Measurements from ENCODE around the gene GPC3.
"Not testable (repeated sequence)": the region's sequence is repeated elsewhere in the genome, so short reads cannot be mapped to it uniquely, and the experiment has no call there.

Gene GPC3

GRCh38 chrX:133747196-133747595 is 238.2 kb downstream of the GPC3 start:
- no peak for DNase-seq

DNA sequence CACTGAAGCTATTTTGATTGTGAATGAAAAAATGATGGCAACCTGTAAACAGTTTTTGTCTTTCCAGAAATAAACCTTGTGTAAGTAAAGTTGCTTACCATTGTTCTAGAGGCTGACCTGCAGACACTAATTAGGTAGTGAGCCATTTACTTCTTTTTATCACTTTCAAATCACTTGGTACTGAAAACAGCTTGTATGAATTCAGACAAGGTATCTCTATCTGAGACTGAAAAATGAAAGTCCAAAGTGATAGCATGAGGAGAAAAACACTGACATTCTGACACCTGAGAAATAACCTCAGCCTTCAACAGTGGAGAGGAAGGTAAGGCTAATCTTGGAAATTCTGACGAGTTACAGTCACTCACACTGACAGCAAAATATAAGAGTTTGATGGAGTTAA is 238.8 kb downstream of the GPC3 start:
- DNase-seq = no peak

DNA sequence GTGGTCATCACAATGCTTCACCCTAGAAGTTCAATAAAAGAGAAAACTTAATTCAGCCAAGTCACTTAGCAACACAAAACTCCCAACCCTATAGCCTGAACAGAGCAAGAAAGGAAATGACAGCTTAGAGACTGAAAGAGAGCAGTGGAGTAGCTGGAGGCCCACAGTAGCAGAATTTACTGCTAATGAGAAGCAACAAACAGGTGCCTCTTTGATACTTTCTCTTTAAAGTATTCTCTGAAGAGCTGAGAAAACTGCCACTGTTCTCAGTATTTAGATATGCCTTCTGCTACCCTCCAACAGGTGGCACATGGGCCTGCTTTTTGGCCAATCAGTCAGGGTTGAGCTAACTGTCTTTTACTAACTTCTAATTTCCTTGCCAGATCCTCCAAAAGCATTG is 240.0 kb downstream of the GPC3 start:
- DNase-seq = no peak

- DNase-seq = no peak
Measured at GRCh38 chrX:133742602-133743305, 242.6 kb downstream of the GPC3 start.

DNA sequence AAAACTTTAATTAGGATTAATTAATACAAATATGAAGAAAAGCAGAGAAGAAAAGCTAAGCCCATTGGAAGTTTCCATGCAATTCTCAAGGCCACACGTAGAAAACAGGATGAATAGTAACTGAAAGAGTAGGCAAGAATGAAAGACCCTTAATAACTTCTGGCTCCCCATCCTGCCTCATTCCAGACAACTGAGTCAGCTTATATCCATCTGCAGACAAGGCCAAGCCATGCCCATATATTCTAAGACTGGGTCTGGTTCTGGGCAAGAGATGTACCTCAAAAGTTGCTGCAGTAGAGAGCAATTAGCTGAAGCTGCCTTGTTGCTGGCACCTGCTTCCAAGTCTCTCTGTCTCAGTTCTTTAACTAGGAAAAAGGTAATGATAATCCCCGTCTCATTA is 244.1 kb downstream of the GPC3 start:
- no peak for DNase-seq

DNA sequence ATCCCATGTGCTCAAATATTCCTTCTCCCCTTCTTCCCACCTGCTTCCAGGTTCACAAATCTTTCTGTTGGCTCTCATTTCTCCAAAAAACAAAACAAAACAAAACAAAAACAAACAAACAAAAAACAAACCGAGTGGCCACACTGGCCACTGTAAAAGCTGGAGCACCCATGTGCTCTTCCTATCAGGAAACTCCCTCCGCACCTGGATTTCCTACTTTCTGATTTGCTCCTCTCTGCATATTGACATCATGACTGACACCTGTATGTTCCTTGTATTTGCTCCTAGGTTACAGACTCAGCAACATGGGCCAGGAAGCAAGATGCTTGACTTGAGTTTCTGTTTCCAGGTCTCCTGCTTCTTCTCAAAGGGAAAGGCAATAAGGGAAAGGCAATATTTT is 258.8 kb downstream of the GPC3 start:
- DNase-seq = no peak

- no peak for DNase-seq
Measured at GRCh38 chrX:133726211-133726630, 259.2 kb downstream of the GPC3 start.

GRCh38 chrX:133723930-133724329 is 261.5 kb downstream of the GPC3 start:
- no peak for DNase-seq

GRCh38 chrX:133722756-133723155 is 262.6 kb downstream of the GPC3 start:
- no peak for DNase-seq

DNA sequence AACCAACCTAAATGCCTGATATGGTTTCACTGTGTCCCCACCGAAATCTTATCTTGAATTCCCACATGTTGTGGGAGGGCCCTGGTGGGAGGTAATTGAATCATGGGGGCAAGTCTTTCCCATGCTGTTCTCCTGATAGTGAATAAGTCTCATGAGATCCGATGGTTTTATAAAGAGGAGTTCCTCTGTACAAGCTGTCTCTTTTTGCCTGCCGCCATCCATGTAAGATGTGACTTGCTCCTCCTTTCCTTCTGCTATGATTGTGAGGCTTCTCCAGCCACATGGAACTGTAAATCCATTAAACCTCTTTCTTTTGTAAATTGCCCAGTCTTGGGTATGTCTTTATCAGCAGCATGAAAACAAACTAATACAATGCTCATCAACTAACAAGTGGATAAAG is 265.1 kb downstream of the GPC3 start:
- not testable (repeated sequence) for DNase-seq

DNA sequence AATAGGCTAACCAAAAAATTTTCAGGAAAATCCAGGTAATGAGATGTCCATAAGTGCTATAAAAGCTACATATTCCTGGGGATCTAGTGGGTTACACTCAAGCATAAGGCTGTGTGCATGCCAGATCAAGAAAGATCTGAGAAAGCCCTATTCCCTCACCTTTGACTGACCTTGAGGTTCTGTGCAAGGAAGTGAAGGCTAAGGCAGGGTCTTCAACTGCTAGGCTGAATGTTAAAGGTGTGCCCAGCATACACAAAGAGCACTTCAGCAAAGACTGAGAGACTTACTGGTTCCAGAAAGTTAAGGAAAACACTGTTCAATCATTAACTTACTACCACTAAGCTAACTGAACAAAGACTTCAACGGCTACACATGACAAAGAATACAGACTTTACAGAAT is 269.7 kb downstream of the GPC3 start:
- DNase-seq = no peak

- DNase-seq = no peak
Measured at GRCh38 chrX:133709501-133709900, 275.9 kb downstream of the GPC3 start.

- no peak for DNase-seq
Measured at GRCh38 chrX:133706890-133707289, 278.5 kb downstream of the GPC3 start.

DNA sequence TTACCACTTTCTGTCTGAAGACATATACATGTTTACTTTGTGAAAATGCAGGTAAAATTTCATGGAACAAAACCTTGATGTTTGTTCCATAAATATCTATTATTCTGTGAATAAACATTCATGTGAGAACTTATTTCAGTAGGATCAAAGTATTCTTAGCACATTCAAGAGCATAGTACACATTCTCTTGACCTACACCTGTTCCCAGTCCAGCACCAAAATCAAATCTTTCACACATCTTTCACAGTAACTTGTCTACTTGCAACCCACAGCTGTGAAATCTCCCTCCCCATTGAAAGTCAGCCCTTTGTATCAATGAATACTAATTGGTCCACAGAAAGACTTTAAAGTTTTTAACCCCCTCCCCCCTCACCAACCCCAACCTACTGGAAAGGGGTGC is 283.2 kb downstream of the GPC3 start:
- DNase-seq = no peak

DNA sequence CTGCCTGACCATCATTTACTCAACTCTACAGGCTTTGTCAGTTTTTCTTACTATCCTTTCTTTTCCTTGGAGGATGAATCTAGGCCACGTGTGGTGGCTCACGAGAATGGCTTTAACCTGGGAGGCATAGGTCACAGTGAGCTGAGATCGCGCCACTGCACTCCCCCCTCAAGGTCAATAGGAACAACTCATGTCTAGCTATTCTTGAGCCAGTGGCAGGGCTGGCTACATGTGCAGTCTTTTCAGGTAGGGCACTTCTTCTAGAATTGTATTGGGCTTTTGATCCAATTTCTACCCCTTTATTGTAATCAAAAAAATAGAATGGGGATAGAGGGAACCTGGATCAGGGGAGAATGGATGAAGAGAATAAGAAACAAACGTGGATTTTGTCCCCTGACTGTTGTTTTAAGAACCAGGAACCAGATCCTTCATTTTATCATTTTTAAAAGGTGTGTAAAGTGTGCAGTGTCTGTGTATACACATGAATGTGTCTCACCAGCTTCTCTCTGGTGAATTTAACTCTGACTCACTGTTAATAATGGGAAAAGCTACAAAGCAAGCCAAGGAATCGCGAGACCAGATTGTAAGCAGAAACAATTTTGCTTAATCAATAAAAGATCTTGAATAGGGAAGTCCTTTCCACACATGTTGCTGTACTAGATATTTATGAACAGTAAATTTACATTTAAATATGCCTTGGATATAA is 286.2 kb downstream of the GPC3 start:
- no peak for DNase-seq

GRCh38 chrX:133698298-133698697 is 287.1 kb downstream of the GPC3 start:
- DNase-seq = no peak

DNA sequence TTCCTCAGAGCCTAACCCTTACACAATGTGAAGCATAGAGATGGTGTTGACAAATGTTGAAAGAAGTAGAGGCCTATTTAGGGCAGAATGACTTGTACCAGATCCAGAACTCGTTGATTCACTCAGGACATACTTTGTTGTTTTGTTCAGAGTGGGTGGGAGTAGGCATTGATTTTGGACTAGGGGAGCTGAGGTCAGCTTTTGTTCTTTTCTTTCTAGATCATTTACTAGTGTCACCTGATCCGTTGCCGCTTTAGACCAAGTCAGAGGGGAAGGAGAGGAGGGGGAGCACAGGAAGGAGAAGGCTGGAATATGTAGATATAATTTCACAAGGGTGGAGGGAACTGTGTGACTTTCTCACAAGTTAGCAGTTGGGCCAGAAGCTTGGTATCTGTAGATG is 287.7 kb downstream of the GPC3 start:
- no peak for DNase-seq

DNA sequence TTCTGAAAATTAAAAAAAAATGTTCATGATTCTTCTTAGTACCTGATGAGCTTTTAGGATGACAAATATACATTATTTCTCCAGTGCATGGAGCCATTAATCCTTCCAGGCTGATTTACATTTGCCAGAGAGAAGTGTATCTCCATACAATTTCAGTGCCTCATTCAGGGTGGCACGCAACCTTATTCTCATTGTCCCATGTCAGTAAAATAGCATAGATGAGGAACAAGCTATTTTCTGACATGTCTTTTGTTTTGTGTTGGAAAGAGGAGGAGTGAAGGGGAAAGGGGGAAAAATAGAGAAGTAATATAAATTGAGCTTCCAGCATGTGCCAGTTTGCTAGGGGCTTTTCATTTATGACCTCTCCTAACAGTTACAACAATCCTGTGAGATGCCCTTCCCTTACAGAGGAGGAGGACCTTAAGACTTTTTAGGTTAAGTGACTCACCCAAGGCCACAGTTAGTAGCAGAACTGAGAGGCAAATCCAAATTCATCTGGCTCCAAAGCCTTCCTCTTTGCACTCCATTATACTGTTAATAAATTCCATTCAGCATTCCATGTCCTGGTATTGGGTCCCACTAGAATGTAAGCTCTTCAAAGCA is 295.3 kb downstream of the GPC3 start:
- no peak for DNase-seq

DNA sequence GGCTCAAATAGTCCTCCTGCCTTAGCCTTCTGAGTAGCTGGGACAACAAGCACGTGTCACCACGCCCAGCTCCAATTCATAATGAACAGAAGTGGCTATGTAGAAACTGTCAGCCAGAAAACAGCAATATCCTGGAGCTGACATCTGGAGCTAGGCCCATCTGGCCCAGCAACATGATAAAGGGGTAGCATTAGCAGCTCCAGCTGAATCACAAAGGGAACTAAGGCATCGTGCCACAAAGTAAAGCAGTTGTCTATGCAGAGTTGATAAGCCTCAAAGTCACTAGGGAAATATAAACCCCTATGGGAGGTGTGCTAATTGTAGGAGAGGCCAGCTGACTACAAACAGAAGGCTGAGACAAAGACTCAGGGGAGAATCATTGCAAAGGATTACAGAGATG is 299.6 kb downstream of the GPC3 start:
- no peak for DNase-seq

DNA sequence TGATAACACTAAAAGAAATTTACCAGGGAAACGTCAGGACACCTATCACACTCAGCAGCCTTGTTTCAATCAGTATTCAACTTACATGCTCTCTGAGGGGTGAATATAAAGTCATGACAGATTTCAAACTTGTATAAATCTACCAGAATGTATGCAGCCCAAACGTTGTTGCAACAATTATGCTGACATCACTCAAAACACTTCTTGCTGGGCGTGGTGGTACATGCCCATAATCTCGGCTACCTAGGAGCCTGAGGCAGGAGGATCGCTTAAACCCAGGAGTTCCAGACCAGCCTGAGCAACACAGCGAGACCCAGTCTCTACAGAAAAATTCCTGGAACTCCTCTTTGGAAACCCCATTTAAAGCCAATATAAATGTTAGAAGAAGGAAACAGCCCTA is 303.5 kb downstream of the GPC3 start:
- DNase-seq = no peak

DNA sequence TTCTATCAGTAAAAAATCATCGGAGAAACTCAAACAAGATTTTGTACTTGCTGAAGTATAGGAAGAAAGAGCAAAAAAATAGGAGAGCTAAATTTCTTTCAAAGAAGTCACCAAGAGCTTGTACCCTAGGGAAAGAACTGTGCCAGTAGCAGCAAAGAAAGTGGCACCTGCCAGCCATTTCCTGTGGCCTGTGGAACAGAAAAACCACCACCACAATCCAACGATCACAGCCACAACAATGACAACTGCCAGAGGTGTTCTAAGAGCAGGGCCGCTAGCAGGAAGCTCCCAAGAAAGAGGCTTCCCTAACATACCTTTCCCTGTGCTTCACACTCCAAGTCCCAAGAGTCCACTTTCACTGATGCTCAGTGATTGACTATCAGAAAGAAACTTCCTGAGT is 304.0 kb downstream of the GPC3 start:
- DNase-seq = no peak

- no peak for DNase-seq
Measured at GRCh38 chrX:133677123-133678063, 308.0 kb downstream of the GPC3 start.
